Stimulated activated CD4-positive, alpha-beta T cell treated with anti-CD3 and anti-CD28 coated beads, TNF-alpha, amount 100 ng/mL, for 24 hours (primary cell): ENCODE data around the gene UTP25.
"Not testable (repeated sequence)": the region's sequence is repeated elsewhere in the genome, so short reads cannot be mapped to it uniquely, and the experiment has no call there.

Source experiments
- DNase-seq, 3 experiments: peaks; one replicate each; pipeline ENCODE4 v3.0.0-alpha.2; 2020; ENCODE audit warnings: low read depth in 3 of 3

Gene UTP25

DNA sequence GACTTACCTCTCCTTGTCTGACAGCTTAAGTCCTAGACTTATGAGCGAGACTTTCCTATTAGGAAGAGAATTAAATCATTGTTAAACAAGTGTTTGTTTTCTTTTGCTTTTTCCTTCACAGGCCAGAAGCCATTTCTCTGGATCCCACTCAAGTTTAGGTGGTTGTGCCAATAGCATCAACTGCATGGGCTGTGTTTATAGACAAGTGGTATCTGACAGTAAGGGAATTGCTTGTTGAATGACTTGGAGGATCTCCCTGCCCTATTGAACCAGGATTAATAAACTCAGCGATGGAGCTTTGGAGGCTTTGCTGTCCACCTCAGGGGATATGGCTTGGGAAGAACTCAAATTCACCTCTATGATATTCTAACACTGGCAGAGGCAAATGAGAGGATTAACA, 43.7 kb downstream of the UTP25 start:
- no peak for DNase-seq

DNA sequence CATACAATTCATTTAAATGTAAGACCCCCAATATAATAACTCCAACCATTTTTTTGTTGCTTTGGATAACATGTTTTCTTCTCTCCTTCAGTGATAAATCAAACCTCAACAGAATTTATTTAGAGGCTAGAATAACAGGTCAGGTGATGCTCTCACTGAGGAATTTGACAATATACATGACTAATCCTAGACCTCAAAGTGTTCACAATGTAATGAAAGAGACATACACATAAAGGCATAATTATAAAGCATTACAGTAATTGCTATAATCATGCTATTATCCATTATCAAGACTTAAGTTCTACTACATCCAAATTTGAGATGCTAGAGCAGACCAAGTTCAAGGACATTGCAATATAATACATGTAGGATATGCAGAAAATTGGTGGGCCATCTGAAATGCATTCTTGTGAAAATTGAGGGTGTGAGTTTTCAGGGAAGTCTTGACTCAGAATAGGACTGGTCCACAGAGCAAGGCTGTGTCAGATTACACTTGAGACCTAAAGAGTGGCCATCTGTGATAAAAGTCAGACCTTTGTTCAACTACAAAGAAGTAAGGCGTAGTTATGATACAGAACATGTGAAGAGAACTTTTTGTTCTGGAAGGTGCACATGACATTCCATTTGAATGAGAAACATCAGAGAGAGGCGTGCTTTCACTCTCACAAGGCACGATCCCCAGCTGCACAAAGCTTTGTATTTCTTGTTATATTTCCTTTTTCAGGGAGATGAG, 45.5 kb downstream of the UTP25 start:
- DNase-seq = no peak

DNA sequence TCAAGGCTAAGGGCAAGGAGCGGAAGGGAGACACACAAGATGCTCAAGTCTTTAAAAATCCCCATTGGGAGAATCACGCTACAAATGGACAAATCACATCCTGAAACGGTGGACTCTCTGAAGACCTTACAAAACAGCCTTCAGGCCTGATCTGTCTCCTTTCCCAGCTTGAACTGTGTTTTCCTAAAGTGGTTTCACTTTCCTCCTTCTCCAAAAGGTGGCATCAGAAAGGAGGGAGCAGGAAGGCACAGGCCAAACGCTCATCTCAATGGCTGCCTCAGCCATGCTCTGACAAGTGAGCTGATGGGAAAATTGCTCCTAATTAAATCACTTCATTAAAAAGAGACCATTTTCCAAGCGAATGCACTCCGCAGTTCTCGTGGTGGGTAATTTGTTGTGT, 47.7 kb downstream of the UTP25 start:
- DNase-seq = no peak

DNA sequence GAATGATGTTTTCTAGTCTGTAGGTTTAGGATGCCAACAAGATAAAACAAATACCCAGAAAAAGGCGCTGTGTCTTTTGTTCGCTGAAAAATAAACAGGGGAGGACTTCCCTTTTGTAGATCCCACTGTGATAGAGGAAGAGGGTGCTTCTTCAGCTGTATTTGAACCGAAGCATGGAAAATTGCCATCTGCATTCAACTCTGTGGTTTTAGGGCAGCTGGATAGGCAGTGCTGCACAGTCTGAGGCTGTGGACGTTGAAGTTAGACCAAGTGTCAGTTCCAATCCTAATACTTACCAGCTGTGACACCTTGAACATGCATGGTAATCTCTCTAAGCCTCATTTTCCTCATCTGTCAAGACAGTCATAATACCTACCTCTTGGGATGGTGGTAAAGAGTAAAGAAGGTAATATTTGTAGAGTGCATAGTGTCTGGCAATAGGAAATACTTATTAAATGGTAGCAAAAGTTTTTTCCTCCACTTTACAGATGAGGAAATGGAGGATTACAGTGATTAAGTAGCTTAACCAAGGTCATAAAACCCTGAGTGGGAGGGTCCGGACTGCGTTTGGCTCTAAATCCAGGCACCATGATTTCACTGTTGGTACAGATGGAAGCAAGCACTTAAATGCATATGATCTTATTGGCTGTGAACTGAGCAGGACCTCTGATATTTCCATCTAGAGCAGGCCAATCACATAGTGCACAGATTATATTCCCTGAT, 48.5 kb downstream of the UTP25 start:
- no peak for DNase-seq

DNA sequence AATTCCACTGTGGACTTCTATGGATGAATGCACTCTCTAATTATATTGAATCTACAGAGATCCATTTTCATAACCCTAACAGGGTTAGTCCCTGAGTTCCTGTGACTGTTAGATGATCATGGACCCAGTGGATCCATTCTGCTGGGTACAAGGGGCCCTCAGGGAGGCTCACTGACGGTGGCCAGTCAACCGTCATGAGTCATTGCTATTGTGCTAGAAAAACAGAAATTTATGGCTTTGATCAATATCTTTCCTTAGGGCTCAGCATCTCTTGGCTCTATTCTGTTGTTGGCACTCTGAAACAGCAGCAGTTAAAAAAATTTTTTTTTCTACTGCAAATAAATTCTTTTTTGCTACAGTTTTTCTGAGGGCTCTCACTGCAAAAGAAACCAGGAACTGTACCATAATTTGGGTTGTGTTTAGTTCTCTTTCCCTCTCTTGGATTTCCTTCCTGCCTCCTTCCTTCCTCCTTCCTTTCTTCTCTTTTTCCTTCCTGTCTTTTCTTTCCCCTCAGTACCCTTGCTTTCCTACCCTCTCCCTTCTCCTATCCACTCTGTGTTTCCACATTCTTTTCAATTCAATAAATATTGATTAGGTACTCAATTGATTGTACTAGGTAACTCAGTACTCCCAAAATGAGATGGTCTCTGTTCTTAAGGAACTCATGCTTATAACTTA, 49.5 kb downstream of the UTP25 start:
- no peak for DNase-seq

DNA sequence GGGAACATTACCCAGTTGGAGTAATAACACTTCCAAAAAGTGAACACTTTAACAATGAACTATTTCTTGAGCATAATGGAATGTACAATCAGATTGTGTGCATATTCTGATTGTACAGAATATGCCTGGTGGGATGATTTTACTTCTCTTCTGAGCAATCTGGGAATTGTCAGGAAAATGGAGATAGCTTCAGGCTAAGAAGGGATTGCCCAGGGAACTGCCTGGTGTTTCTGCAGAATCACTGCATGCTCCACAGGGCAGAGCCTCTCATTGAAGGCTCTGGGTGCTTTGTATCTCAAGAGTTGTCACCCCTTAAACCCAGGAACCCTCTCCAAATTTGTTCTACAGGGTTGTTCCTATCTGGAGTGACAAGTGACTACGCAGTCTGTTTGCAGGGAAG, 51.2 kb downstream of the UTP25 start:
- DNase-seq = no peak

DNA sequence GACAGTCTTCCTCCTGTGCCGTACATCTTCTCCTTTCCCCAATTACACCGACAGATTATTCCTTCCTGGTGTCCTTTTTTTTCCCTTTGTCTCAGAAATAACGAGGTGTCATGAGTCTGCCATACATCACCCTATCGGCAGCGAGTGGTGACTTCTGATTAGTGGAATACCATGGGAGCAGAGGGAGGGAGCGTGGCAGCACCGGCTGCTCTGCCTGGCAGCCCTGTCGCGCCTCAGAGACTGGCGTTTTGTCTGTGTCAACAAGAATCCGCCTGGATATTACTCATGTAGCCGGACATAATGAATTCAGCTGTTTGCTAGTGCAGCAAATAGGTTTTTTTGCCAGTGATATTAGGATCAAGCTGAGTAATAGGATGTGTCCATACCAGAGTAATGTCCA, 51.8 kb downstream of the UTP25 start:
- no peak for DNase-seq

DNA sequence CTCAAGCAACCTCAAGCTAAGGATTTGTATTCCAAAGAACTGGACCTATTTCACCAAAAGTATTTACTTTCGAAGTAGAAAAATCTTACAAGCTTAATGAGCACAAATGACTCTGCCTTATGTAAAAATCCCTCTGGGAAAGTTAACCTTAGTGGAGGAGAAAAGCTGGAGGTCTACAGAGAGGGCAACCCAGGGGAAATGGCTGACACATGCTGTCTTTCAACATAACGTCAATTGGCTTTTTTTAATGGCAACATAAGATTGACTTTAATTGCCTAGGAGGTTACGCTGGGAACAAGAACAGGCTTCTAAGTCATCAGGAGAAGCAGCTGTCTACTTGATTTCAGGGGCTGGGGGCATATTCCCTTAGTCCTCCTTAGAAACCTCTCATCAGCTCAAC, 52.3 kb downstream of the UTP25 start:
- DNase-seq = no peak

DNA sequence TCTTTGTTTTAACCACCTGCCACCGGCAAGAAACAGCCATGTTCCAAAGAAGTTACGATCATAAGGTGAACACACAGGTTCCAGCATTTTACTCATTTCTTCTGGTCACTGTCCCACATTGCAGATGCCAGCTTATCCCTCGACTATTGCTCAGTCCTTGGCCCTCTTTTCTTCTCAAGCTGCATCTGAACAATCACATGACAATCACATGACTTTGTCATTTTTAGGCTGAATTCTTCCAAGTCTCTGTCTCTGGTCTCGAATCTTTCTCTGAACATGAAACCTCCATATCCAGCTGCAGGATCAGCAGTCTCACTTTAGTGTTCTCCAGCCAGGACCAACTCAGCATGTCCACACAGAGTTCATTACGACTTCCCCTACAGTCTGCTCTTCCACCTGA, 53.8 kb downstream of the UTP25 start:
- no peak for DNase-seq

DNA sequence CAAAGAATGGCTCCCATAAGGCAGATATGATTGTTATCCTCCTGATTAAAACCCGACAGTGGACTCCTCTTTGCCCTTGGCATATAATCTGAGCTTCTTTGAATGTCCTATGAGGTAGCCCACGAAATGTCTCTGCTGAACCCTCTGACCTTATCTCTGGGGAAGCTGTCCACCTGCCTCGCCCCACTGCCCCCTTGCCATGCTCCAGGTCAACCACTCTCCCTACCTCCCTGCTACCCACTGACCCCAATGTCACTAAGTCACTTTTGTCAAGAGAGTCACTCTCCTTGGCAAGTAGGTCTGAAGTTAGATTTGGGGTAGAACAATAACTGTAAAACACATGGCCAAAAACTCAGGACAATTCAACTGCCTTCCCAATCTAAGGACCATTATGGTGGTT, 54.5 kb downstream of the UTP25 start:
- no peak for DNase-seq

DNA sequence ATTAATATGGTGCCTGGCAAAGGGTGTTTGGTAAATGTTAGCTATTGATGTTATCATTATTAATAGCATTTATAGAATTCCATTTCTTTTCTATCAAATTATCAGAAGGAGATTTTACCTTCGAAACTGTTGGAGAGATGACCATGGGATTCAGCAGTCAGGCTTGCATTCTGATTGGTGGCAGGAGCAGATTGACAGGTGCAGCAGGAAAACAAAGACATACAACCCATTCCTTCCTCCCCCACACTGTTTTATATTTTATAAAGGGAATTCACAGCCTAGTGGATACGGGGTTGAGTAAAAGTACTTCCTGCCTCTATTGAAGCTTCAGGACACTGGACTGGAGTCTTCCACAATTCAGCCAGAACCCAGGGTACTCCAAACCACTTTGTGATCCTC, 55.2 kb downstream of the UTP25 start:
- no peak for DNase-seq

DNA sequence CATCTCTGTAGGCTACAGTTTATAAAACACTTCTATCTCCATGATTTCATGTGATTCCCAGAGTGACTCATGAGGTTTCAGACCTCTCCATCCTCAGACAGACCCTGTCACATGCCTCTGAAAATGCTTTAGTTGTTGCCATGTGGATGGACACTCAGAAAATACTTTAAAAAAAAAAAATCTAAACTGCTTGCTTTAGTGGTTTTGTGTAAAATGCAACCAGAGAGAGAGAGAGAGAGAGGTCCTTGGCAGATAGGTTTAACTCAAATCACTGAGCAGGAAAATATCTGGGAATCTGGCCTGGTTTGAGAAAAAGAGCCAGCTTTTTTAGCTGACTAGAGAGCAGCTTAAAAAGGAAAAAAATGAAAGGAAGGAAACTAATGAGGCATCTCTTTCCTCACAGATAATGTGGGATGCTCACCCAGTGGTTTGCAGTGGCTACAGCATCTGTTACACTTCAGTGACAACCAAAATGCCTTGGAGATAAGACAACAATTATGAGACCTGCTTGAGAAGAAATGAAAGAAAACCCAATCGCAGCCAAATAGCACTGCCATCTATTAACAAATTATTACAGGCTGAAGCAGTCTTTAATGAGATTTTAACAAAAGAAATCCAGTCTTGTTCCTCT, 55.7 kb downstream of the UTP25 start:
- no peak for DNase-seq

DNA sequence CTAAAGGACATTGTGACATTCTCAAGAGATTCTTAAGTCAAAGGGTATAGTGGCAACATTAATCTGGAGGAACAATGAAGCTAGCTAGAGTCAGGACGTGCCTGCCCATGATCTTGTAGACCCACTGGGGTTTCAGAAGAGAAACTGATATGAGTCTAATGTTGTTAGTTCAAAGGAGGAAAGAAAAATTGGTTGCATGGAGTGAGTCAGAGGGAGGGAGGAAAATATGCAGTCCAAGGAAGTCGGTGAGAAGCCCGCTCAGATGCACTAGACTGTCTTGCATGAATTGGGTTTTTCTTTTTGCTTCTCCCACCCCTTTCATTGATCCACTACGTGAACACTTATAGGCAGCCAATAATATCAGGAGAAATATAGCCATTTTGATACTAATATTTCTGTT, 56.5 kb downstream of the UTP25 start:
- DNase-seq = no peak

DNA sequence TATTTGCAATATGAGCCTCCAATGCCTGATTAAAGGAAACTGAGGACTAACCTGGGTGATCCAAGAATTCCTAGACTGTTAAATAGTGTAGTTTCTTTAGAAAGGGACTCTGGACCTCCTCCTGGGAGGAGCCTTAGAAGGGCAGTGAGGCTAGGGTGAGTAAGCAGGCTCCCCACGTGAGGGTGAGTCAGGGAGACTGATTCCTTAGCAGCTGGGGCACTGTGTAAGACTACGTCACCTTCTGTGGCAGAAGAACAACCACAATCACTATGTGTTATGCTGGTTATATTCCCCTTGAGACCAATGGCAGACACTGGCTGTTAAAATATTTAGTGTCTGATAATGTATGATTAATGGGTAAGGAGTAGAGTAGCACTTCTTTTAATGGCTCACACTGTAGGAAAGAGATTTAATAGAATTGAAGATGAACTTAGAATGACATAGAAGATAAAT, 56.9 kb downstream of the UTP25 start:
- peak in 2 of 3 experiments; percentile 31 to 51 for DNase-seq

DNA sequence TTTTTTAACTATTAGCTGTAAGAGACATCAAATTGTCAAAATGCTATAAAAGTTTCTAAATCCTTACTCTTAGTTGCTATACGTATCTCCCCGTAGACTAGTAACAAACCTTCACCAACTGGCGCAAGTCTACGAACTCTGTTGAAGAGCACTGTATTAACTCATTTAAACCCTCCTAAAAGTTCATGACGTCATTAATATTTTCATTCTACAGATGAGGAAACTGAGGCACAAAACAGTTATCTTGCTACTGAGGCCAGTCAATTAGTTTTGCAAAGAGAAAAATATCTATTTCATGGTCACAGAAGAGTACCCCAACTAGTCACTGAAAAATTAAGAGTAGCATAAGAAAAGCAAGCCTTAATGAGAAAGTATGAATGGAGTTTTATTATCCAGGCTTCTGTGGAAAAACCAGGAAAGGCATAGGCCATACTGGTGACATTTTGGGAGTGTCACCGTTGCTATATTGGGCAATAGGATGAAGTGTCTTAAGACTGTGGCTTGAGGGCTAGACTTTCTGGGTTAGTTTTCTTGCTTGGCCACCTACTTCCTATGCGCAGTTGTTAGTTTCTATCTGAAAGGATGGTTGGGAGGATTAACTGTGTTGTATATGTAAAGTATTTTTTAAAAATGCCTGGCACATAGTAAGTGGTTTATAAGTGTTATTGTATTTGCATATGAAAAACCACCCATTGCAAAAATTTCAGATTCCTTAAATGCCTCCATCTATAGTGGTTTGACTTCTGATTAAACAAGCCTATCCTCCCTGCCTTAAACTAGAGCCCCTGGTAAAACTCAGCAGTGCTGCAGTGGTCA, 57.8 kb downstream of the UTP25 start:
- no peak for DNase-seq

DNA sequence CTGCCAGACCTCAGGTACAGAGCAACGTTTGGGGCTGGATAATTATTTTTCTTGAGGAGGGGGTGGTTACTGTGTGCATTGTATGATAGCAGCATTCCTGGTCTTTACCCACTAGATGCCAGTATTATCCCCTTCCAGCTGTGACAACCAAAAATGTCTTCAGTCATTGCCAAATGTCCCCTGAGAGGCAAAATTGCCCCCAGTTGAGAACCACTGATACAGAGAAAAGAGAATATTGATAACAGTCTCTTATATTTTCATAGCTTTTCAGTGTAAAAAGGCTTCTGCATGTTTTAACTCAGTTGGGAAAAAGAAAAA, 58.4 kb downstream of the UTP25 start:
- DNase-seq = no peak

DNA sequence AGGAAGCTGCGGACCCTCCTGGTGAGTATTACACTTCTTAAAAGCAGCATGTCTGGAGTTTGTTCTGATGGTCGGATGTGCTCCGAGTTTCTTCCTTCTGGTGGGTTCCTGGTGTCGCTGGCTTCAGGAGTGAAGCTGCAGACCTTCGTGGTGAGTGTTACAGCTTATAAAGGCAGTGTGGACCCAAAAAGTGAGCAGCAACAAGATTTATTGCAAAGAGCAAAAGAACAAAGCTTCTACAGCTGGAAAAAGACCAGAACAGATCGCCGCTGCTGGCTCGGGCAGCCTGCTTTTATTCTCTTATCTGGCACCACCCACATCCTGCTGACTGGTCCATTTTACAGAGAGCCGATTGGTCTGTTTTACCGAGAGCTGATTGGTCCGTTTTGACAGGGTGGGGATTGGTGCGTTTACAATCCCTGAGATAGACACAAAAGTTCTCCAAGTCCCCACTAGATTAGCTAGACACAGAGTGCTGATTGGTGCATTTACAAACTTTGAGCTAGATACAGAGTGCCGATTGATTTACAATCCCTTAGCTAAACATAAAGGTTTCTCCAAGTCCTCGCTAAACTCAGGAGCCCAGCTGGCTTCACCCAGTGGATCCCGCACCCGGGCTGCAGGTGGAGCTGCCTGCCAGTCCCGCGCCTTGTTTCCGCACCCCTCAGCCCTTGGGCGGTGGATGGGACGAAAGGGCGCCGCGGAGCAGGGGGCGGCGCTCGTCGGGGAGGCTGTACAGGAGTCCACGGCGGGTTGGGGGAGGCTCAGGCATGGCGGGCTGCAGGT, 60.7 kb downstream of the UTP25 start:
- not testable (repeated sequence) for DNase-seq

DNA sequence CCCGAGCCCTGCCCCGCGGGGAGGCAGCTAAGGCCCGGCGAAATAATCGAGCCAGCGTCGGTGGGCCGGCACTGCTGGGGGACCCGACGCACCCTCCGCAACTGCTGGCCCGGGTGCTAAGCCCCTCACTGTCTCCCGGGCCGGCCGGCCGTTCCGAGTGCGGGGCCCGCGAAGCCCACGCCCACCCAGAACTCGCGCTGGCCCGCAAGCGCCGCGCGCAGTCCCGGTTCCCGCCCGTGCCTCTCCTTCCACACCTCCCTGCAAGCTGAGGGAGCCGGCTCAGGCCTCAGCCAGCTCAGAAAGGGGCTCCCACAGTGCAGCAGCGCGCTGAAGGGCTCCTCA, 61.3 kb downstream of the UTP25 start:
- no peak for DNase-seq

DNA sequence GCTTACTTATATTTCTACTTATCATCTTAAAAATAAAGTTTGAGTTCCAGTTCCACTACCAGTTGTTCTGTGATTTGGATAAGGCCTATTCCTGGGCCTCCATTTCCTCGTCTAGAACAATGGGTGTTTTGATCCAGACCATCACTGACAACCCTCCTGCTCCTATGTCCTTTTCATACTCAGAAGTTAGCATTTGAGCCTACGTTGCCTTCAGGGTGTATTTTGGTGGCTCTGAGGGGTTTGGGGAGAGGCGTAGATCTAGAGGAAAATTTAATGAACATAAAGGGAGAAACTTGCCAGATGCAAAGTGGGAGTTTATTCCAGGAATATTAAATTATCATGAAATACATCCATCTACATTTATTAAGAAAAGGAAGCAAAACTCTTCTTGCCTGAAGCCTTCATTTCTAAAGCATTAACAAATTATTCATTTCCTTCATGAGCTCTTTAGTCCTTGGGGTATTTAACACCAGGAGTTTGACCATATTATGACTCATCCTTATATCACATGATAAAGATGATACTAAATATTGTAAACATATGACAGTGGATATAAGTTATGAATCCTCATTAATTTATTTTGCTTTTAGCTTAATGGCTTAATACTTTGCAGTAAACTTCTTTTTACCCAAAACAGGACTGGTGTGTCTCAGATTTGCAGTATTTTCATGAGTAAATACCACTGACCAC, 63.0 kb downstream of the UTP25 start:
- no peak for DNase-seq

DNA sequence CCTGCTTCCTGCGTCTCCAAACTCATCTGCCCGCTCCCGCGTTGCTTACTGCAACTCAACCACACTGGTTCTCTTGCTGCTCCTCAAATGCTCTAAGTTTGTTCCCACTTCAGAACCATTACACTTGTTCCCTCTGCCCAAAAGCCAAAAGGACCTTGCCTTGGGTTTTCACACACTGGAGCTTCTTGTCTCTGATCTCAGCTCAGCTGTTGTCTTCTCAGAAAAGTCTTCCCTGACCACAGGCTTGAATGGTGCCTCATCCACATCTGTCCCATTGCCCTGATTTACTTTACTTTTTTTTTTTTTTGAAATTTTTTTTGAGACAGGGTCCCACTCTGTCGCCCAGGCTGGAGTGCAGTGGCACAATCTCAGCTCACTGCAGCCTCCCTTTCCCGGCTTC, 66.0 kb downstream of the UTP25 start:
- DNase-seq = no peak
